Erythroblast (primary cell): Measurements from ENCODE around the gene SGSM1.

Experiments used
- DNase-seq, 2 experiments: peaks; one replicate each; lab custom pipeline; 2025; lab: John Stamatoyannopoulos, UW
- GATA1 ChIP-seq: IDR thresholded peaks from 2 replicates; pipeline ENCODE4 v1.6.1; 2011; ENCODE audit warnings: low read depth, mild to moderate bottlenecking, control low read depth, low read length, moderate library complexity
- POLR2A ChIP-seq: IDR thresholded peaks from 2 replicates; pipeline ENCODE4 v1.6.1; 2011; ENCODE audit warnings: mild to moderate bottlenecking, low read length

Gene SGSM1

DNA sequence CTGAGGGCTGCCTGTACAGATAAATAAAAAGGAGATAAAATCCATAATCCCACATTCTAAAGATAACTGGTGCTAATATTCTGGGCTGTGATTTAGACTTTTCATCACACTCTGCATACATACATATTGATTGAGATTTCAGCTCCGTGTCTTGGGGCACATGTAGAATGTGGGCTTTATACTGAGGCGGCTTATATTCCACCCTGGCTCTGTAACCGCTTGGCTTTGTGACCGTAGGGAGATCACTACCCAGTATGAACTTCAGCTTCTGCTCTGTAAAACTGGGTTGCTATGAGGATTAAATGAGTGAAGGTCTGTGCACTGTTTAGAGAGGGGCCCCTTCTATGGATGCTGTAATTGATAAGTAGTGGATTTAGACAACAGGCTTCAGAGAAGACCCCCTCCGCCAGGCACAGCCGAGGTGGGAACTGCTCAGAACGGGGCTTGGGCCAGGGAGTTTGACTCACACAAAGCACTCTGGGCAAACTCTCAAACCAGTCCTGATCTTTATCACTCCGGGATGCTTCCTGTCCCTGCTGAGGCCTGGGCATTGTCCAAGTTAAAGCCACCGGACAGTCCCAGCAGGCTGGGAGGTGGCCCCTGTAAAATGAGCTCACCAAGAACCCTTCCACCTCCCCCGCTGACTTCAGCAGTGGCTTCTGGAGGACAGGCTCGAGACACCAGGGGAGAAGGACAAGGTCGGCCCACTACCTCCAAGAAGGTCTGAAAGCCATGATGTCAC is 163.7 kb downstream of the SGSM1 start:
- no peak for TF ChIP-seq GATA1
- no peak for TF ChIP-seq POLR2A
- DNase-seq = no peak

DNA sequence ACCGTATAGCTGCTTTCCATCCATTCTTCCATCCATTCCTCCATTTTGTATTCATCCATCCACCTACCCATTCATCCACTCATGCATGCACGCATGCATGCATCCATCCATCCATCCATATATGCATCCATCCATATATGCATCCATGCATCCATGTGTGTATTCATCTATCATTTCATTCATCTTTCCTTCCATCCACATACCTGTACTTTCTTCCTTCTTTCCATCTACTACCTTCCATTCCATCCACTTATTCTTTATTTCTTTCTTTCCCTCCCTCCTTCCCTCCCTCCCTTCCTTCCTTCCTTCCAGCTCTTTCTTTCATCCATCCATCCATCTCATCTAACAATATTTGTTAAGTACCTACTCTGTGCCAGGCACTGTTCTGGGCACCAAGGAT is 166.4 kb downstream of the SGSM1 start:
- TF ChIP-seq POLR2A (no peak), GATA1 (no peak)
- no peak for DNase-seq

DNA sequence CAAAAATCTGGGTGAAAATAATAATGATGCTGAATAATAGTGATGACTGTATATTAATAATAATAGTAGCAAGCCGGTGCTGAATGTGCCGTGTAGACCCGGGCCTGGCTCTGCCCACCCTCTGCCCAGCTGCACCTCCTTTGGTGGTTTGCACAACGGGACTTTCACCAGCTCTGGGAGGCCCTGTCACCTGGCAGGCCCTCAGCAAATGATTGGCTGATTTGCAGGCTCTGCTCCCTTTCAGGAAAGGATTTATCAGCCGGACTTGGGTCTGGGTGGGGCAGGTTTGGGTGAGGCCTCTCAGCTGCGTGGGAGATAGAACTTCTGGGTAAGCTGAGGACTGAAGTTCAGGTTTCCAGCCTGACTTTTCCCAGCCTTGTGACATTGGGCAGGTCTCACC is 167.9 kb downstream of the SGSM1 start:
- no peak for TF ChIP-seq GATA1
- TF ChIP-seq POLR2A = no peak
- no peak for DNase-seq

GRCh38 chr22:24975125-24975640 is 169.2 kb downstream of the SGSM1 start:
- DNase-seq = no peak

DNA sequence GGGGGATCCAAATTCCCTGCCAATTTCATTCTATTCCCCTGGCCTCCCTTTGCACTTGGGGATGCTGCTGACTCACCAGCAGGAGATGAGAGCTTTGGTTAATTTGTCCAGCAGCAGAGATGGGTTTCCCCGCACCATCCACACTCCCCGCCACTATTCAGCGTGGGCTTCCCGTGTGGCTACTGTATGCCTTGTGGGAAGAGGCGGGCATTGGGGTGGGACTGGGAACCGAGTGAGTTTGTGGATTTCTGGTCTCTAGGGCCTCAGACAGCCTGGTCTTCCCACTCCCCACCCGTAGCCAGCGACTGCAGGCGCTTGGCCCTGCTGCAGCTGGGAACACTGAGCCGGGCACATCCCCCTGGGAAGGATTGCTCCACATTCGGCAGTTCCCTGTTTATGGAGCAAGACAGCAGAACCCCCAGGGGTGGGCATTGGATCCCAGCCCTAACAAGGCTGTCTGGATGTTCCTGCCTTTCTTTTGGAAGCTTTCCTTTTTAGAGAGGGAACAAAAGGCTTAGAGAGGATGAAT is 169.9 kb downstream of the SGSM1 start:
- no peak for DNase-seq

More at GRCh38 chr22:24975125-24975640, 169.2 kb downstream of the SGSM1 start:
- TF ChIP-seq POLR2A (no peak), GATA1 (no peak)

GRCh38 chr22:24976442-24977218 is 170.6 kb downstream of the SGSM1 start:
- TF ChIP-seq POLR2A (no peak), GATA1 (no peak)
- no peak for DNase-seq

More for the DNA sequence above, 169.9 kb downstream of the SGSM1 start:
- no peak for TF ChIP-seq GATA1
- no peak for TF ChIP-seq POLR2A
